Right lobe of liver (tissue), 6 donors: ENCODE data around the gene DIMT1. TPM values are rescaled to one million over a fixed set of nuclear protein-coding genes. Genes with fewer than 3 reads are reported as not detected.
A peak's percentile ranks its signal among the peaks of the same experiment; 100 is the strongest.

Experiments used
- ATAC-seq, 4 donors: fragments of 200-7000 bp; cut with Tn5 transposase; one replicate each; pipeline ENCODE4 v1.9.1; 2020; ENCODE audit warnings: mild to moderate bottlenecking in 4 of 4, moderate library complexity in 4 of 4
- DNase-seq, 3 donors: peaks; one replicate each; pipeline ENCODE4 v3.0.0-alpha.2; 2020
- H3K27ac ChIP-seq, 3 donors: fragments of 200-600 bp; one replicate each; pipeline ENCODE4 v1.8.0; 2022
- H3K27me3 ChIP-seq, 2 donors: fragments of 200-600 bp; one replicate each; pipeline ENCODE4 v1.8.0; 2022
- H3K36me3 ChIP-seq, 4 donors: fragments of 200-600 bp; sonication (generic) in 1 of 4; one replicate each; pipeline versions ENCODE4 v1.5.1 to v1.8.0; 2017 to 2022; ENCODE audit warnings: control low read depth in 1 of 4
- H3K4me1 ChIP-seq, 4 donors: fragments of 200-600 bp; sonication (generic) in 1 of 4; one replicate each; pipeline versions ENCODE4 v1.5.1 to v1.8.0; 2017 to 2022; ENCODE audit warnings: control low read depth in 1 of 4
- H3K4me3 ChIP-seq, 3 donors: fragments of 200-600 bp; one replicate each; pipeline ENCODE4 v1.8.0; 2022
- H3K9me3 ChIP-seq, 4 donors: fragments of 200-600 bp; sonication (generic) in 1 of 4; one replicate each; pipeline versions ENCODE4 v1.5.1 to v1.8.0; 2017 to 2022; ENCODE audit warnings: control low read depth in 1 of 4
- POLR2A ChIP-seq: fragments of 450-650 bp; IDR thresholded peaks from one replicate; pipeline ENCODE4 v1.6.1; 2017; ENCODE audit warnings: antibody characterized with exemption, mild to moderate bottlenecking
- WGBS: methylation state at CpG from one replicate; pipeline ENCODE4 v1.1.6; 2018; ENCODE audit warnings: low coverage, low lambda C conversion rate; ENCODE audit not compliant: insufficient coverage; ENCODE audit errors: missing lambda C conversion rate; 5-methylcytosine and 5-hydroxymethylcytosine counted together
- intact Hi-C, 2 donors: fragments of 100-400 bp; cut with DNase I; formaldehyde crosslinking; loops; one replicate each; pipeline versions ENCODE4 v1.11.2 to v1.14.1; 2022
- long read RNA-seq: library from polyadenylated mRNA; unstranded; transcript quantifications from one replicate; pipeline ENCODE4 v2.0.0, GENCODE V29; 2019
- total RNA-seq, 6 experiments: library from RNA; depleted of rRNA in 2 of 6; stranded (reverse); fragments of >200 nt in 2 of 6; fragmentation: NEBNext Ultra II Directional in 3 of 6; extraction: Animal tissue kit (Norgen Biotek cat#: 25700) in 3 of 6; gene quantifications; one replicate each; pipeline versions ENCODE4 v1.1.0 to v1.2.4, GENCODE V29; 2016 to 2023
- TF ChIP-seq, protein P1 (sequence below), 4 donors: fragments of 200-600 bp in 3 of 4; fragments of 450-650 bp in 1 of 4; IDR thresholded peaks; one replicate each; pipeline versions ENCODE4 v1.5.1 to v1.8.0; 2016 to 2022; ENCODE audit warnings: antibody characterized with exemption in 4 of 4, mild to moderate bottlenecking in 2 of 4
- donor health status: DM: no; HTN: yes; CAD: no.
- donor health status: DM: no; HTN: no; CAD: no.
- donor health status: DM: no; HTN: no; CAD: no.
- donor health status: DM: no; HTN: yes; CAD: no.
- donor health status: DM: no; HTN: yes; CAD: no.

Gene DIMT1
- 10 to 100 TPM in 2 of 6 experiments, 1 to 10 TPM in 4; 3.5 to 14.4 (median 8.9) TPM for total RNA-seq
- long read RNA-seq, partial matches to known transcripts: 0 of 3 reads
- long read RNA-seq, other reads (novel, unspliced or antisense): 0 of 3 reads

DNA sequence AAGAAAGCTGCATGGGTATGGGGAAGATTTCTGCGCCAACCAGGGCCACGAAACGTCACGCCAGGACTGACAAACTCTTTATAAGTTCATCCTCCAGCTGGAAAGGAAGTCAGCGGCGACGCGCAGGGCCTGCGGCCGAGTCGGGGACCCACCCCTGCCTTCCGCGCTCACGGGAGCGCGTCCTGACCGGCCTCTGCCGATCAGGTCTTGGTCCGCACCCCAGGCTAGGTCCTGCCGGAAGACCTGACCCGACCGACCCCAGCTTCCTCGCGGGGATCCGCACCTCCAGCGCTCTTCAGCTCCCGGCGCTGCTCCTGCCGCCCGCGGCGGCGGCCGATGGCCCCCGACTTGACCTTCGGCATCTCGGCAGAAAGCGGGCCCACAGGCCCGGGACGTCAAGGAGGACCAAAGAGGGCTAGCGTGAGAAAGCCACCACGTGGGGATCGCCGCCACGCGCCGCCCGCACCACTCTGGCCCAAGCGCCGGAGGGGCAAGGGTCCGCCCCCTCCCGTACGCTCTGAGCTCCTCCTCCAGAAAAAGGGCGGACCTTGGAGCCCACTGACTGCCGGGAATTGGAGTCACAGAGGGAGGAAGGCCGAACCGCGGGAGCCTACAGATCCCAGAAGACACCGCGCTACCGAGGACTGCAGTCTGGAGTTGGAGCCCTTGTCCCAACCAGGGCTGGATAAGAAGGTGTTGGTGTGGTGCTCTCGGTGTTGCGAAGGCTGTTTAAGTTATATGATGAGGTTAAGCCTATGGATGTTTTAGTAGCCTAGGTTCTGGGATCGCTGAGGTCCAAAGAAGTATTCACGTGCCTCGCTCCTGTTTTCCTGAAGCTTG, at the start of gene DIMT1:
TSS of gene DIMT1 (minus strand) at position 495 of the 840 bp plus-strand sequence. CDS start at position 362, 133 bp downstream.
- H3K4me3 ChIP-seq: peak within 1 kb of the TSS; percentile 67 to 89 (median 70)
- no peaks in the 10 kb centered on the region for H3K27me3 ChIP-seq
- TF ChIP-seq, protein P1, sequence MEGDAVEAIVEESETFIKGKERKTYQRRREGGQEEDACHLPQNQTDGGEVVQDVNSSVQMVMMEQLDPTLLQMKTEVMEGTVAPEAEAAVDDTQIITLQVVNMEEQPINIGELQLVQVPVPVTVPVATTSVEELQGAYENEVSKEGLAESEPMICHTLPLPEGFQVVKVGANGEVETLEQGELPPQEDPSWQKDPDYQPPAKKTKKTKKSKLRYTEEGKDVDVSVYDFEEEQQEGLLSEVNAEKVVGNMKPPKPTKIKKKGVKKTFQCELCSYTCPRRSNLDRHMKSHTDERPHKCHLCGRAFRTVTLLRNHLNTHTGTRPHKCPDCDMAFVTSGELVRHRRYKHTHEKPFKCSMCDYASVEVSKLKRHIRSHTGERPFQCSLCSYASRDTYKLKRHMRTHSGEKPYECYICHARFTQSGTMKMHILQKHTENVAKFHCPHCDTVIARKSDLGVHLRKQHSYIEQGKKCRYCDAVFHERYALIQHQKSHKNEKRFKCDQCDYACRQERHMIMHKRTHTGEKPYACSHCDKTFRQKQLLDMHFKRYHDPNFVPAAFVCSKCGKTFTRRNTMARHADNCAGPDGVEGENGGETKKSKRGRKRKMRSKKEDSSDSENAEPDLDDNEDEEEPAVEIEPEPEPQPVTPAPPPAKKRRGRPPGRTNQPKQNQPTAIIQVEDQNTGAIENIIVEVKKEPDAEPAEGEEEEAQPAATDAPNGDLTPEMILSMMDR (IDR thresholded peaks at IDR 0.05): no peak
- peak; percentile 89 for TF ChIP-seq POLR2A
- intact Hi-C loops: no loop called here
- no peaks in the 10 kb centered on the region for H3K9me3 ChIP-seq
- WGBS: 1% methylated on average over 24 of the region's 66 CpGs
- peak within 1 kb of the TSS; percentile 72 to 91 (median 79) for H3K27ac ChIP-seq
- peaks cover 0 to 8% (median 0%) of the 10 kb centered on the region in 4 donors for H3K4me1 ChIP-seq
- peaks cover 0 to 24% (median under 1%) of the 10 kb centered on the region in 4 donors for H3K36me3 ChIP-seq
- DNase-seq (peak; percentile 95 to 97 (median 97)), ATAC-seq (peak; percentile 99 to 100 (median 99))

DNA sequence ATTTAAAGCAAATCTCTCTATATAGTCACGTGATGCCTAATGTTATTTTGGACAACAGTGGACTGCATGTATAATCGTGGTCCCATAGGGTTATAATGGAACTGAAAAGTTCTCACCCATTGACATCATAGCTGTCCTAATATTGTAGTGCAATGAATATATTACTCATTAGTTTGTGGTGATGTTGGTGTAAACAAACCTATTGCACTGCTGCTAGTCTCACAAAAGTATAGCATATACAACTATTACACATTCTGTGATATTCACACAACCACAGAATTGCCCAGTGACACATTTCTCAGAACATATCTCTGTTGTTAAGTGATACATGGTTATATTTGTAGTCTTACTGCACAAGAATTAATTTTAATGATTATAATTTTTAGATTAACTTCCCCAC, 46.6 kb upstream of the DIMT1 start:
- DNase-seq: no peak
- no peak for ATAC-seq
- Histone ChIP-seq H3K9me3 (no peaks in the 10 kb centered on the region), H3K4me3 (no peak overlapping the region), H3K27me3 (no peaks in the 10 kb centered on the region), H3K36me3 (peaks cover 0 to 19% (median 2%) of the 10 kb centered on the region in 4 donors), H3K27ac (no peak overlapping the region), H3K4me1 (no peaks in the 10 kb centered on the region)
- 88% methylated on average over 2 of the region's 2 CpGs for WGBS
- TF ChIP-seq POLR2A: no peak
- TF ChIP-seq, protein P1 (IDR thresholded peaks at IDR 0.05): no peak
- intact Hi-C loops: no loop called here

DNA sequence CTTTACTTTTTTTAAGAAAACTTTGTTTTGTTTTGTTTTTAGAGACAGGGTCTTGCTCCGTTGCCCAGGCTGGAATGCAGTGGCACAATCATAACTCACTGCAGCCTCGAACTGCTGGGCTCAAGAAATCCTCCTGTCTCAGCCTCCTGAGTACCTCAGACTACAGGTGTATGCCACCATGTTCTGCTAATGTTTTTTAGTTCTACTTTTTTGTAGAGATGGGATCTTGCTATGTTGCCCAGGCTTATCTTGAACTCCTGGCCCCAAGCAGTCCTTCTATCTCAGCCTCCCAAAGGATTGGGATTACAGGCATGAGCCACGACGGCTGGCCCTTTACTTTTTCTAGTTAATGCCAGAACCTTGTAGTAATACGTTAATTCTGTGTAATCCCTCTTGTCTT, 44.8 kb upstream of the DIMT1 start:
- no peak overlapping the region for H3K27ac ChIP-seq
- DNase-seq (no peak), ATAC-seq (no peak)
- no peaks in the 10 kb centered on the region for H3K4me1 ChIP-seq
- WGBS: 98% methylated on average over 5 of the region's 5 CpGs
- no peaks in the 10 kb centered on the region for H3K9me3 ChIP-seq
- intact Hi-C loops: no loop called here
- no peak overlapping the region for H3K4me3 ChIP-seq
- H3K27me3 ChIP-seq: no peaks in the 10 kb centered on the region
- TF ChIP-seq, protein P1 (IDR thresholded peaks at IDR 0.05): no peak
- H3K36me3 ChIP-seq: peaks cover 0 to 19% (median 2%) of the 10 kb centered on the region in 4 donors

DNA sequence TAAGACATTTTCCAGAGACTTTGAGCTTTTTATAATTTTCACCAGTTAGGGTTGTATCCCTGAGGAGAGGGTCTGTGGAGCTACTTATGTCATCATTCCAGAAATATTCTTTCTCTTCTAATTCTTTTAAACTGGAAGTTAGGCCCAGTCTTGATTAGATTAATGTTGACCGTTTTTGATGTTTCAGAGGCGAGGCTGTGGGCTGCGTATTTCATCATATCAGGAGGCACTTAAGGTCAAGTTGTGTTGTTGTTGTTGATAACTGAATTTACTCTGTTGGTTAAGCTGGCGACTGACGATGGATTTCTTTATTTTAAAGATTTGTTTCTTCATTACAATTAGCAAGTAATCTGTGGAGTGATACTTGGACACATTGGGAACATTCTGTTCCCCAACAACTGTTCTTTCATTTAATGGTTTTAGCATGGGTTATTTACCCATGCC, 28.9 kb upstream of the DIMT1 start:
- Histone ChIP-seq H3K27ac (peak overlapping the region in 1 of 3 donors; percentile 44), H3K9me3 (peaks cover 0 to 3% (median 0%) of the 10 kb centered on the region in 4 donors), H3K36me3 (no peaks in the 10 kb centered on the region), H3K4me1 (peaks cover 0 to 13% (median 5%) of the 10 kb centered on the region in 4 donors), H3K4me3 (no peak overlapping the region), H3K27me3 (no peaks in the 10 kb centered on the region)
- TF ChIP-seq, protein P1 (IDR thresholded peaks at IDR 0.05): no peak
- TF ChIP-seq POLR2A: no peak
- ATAC-seq (peak; percentile 32 to 43 (median 42)), DNase-seq (no peak)
- WGBS: 22% methylated on average over 5 of the region's 5 CpGs
- intact Hi-C loops: no loop called here
